GM12892 (cell line): ENCODE measurements around the gene GOLPH3L.
"Not testable (repeated sequence)": the region's sequence is repeated elsewhere in the genome, so short reads cannot be mapped to it uniquely, and the experiment has no call there.

Experiments
- DNase-seq: peaks from one replicate; pipeline ENCODE4 v3.0.0; 2011; ENCODE audit not compliant: insufficient read length
- FAIRE-seq: peaks from 2 replicates; lab custom pipeline; 2011; peaks lifted over from hg19 to GRCh38; lab: Jason Lieb, UNC
- POLR2A ChIP-seq: IDR thresholded peaks from 2 replicates; pipeline ENCODE4 v1.6.1; 2011; ENCODE audit warnings: low read depth, low read length, control low read depth
- POLR2AphosphoS5 ChIP-seq: IDR thresholded peaks from 2 replicates; pipeline ENCODE4 v1.6.1; 2011; ENCODE audit warnings: low read depth, low read length, control low read depth
- TAF1 ChIP-seq: IDR thresholded peaks from 2 replicates; pipeline ENCODE4 v1.6.1; 2011; ENCODE audit warnings: low read depth, mild to moderate bottlenecking, control low read depth, low read length, borderline replicate concordance

Gene GOLPH3L

DNA sequence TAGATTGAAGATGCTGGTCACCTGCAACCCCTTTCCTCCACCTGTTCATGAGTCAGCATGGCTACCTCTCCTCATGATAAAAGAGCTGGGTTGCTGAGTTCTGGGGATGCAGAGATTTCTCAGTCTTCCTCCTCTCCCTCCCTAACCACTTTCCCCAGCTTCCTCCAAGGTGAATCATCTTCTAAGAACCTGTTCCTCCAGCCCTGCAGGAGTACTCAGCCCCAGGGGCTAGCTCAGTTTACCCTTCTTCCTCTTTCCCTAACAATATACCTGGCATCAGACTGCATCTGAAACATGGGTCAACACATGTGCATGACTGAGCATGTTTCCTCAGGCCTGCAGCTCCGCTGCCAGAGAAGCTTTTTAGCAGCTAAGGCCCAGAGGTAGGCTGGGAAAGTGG, 72.8 kb downstream of the GOLPH3L start:
- 0 out of 2 replicates have a peak, but pooled peaks have one; percentile 23 for TF ChIP-seq POLR2AphosphoS5
- FAIRE-seq, DNase-seq: not testable (repeated sequence)

DNA sequence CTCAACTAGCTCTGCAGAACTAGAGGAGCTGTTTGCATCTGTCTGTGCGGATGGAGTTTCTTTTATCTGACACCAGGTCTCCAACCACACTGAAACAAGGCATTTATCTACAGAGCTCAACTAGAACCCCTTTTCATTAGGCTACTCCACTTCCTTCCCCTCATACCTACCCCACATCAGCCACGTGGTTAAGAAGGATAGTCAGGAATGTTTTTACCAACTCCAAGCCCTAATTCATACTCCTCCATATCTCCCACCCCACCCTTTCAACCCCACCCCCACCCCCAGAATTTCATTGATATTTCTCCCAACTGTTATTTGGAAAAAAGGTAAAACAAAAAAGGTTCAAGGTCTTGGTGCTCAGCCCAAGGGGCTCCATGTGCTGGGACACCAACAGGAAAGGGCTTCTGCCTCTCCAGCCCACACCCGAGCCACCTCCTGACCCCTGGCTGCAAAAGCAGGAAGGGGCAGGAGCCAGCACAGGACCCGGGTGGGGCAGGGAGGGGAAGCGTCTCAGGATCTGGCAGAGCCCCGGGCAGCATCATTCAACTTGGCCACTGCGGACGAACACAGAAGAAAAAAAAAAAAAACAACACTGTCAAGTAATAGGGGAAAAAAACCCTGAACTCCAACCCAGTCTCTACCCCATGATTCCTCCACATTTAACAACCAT, 74.5 kb downstream of the GOLPH3L start:
- DNase-seq (no peak), FAIRE-seq (no peak)
- TF ChIP-seq TAF1: no peak
- no peak for TF ChIP-seq POLR2A
- no peak for TF ChIP-seq POLR2AphosphoS5

DNA sequence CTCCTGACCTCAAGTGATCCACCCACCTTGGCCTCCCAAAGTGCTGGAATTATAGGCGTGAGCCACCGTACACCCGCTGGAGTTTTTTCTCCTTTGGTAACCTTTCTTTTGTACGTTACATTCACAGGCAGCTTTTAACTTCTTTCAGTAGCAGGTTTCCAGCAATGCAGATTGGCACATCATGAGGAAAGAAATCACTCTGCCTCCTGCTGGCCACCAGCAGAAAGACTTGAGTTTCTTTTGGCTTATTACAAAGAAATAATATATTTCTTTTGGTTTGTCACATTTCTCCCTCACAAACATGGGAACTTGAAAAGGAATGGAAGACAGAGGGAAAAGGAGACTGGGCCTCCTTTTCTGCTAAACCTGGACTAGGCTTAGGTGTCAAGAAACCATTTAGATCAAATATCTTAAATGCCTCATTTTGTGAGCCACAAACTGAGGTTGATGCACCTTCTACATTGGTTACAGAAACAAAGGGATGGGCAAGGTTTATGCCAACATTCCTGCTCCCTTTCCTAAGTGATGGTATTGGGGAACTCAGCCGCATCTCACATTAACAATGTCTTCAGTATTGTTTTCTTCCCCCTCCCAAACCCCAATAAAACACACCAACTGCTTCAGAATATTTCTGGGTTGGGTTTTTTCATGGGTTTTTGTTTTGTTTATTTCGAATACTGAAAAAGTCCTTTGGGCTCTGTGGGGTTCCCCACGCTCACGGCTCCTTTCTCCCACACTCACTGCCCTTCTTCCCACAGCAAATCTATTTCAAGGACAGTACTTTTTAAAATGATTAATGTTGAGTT, 75.3 kb downstream of the GOLPH3L start:
- TF ChIP-seq POLR2AphosphoS5 (no peak), TAF1 (no peak), POLR2A (no peak)
- DNase-seq: peak; percentile 36
- peak; percentile 51 for FAIRE-seq

DNA sequence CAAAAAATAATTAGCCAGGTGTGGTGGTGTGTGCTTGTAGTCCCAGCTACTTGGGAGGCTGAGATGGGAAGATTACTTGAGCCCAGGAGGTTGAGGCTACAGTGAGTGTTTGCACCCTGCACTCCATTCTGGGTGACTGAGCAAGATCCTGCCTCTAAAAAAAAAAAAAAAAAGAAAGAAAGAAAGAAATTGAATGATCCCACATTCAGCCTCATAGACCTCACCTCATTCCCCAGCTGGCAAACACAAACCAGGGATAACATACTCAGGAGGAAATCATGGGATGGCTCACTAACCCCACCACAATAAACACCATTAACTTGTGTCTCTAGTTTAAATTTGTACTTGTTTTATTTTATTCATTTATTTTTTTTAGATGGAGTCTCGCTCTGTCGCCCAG, 76.0 kb downstream of the GOLPH3L start:
- FAIRE-seq (no peak), DNase-seq (no peak)
- TF ChIP-seq POLR2A (no peak), POLR2AphosphoS5 (no peak), TAF1 (no peak)

DNA sequence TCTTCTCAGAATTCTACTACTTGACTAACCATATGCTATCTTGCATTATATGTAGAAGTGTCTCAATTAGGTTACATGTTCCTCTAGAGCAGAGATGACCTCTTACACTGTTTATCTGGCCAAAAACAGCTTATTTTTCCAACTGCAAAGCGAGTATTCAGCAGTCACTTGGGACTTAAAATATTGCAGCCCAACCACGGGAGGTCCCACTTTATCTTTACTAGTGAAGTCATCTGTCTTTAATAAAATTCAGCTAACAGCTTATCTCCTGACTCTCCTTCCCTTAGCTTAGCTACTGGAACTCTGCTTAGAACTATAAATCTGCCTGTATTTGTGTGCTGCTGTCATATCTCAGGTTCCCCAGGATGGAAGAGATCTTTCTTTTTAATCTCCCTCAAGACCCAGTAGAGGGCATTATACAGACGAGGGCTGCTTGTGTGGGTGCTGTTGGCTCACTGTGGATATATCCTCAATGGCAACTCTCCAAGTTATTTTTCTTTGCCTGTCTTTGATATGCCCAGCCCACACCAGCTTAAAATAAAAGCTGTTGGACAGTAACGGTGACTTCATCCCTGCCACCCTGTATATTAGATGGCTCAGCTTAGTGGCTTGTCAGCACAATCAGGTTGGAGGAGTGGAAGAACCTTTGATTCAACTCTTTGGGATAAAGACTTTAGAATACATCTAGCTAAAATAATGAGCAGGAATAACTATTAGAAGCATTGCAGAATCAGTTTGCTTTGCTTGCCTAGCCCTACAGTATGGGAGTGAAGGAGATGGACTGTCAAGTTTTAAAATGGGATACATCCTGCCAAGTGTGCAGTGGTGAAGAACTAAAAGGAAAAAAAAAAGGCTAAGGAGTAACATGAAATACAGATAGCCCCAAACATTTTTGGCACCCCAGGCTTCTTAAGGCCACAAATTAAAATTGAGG, 77.1 kb downstream of the GOLPH3L start:
- TF ChIP-seq TAF1: no peak
- TF ChIP-seq POLR2AphosphoS5: 0 out of 2 replicates have a peak, but pooled peaks have one; percentile 47
- TF ChIP-seq POLR2A: peak; percentile 61
- no peak for DNase-seq
- FAIRE-seq: no peak

DNA sequence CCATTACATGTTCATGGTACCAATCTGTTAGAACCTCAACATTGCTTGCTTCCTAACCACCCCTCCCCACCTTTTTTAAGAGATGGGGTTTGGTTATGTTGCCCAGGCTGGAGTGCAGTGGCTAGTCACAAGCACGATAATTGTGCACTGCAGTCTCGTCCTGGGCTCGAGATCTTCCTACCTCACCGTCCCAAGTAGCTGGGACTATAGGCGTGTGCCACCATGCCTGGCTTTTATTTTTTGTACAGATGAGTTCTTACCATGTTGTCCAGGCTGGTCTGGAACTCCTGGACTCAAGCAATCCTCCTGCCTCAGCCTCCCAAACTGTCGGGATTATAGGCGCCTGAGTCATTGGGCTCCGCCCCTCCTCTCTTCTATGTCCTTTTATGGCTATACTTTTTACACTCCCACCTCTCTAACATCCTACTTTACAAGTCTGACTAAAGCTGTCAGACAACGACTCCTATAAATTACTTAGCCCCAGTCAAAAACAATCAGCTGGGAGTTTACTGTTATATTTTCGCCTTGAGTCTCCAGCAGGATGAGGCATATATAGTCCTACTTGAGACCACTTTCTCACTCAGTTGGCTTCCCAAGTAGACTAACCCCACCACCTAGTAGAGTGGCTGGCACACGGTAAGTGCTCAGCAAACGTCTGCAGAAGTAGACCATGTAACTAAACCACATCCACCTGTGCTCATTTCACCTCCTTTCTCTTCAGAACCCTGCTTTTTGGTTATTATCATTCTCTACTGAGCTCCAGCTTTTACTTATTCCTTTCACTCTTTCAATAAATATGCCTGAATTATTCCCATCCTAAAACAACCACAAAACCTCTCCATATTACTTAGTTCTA, 81.4 kb downstream of the GOLPH3L start:
- DNase-seq: no peak
- FAIRE-seq: no peak
- TF ChIP-seq TAF1 (no peak), POLR2AphosphoS5 (no peak), POLR2A (no peak)

DNA sequence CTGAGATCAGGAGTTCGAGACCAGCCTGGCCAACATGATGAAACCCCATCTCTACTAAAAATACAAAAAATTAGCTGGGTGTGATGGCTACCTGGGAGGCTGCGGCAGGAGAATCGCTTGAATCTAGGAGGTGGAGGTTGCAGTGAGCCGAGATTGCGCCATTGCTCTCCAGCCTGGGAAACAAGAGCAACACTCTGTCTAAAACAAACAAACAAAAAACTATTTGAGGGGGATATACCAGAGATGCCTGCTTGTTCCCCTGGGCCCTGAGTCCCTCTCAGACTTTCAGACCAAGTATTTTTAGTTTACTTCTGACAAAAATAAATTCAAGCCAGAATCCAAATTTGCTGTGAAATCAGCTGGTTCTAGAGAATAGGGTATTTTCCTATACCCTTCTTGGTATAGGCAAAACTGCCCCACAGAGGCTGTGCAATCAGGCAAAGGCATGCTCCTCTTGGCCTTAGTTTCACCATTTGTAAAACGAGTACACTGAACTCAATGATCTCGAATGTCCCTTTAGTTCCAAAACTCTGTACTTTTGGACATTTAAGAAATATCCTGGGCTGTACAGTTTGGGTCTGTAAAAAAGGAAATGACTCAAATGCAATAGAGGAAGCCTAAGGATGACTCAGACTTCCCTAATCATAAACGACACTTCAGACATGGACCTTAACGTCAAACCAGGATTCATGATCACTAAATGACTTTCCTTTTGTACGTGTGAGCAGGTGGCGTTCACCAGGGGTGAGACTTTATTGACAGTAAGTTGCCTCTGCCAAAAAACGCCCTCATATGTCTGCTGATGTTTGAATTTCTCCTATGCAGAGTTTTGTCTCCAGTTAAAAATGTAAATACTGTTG, 83.7 kb downstream of the GOLPH3L start:
- DNase-seq: no peak

DNA sequence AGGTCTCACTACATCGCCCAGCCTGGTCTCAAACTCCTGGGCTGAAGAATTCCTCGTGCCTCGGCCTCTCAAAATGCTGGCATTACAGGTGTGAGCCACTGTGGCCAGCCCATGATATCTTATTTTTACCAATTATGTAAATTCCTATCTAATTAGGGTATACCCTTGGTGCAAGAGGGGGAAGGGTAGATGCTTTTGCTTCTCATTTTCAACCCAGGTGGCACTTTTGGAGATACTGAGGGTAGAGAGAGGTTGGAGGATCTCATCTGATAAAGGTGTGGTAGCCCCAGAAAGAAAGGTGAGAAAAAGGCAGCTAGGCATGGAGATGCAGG, 85.0 kb downstream of the GOLPH3L start:
- no peak for TF ChIP-seq POLR2A
- no peak for TF ChIP-seq POLR2AphosphoS5
- TF ChIP-seq TAF1: no peak

More for the DNA sequence above, 83.7 kb downstream of the GOLPH3L start:
- peak; percentile 88 for FAIRE-seq
- TF ChIP-seq TAF1: no peak
- TF ChIP-seq POLR2AphosphoS5: no peak; the same call in 1 of the 2 replicates
- TF ChIP-seq POLR2A: no peak

DNA sequence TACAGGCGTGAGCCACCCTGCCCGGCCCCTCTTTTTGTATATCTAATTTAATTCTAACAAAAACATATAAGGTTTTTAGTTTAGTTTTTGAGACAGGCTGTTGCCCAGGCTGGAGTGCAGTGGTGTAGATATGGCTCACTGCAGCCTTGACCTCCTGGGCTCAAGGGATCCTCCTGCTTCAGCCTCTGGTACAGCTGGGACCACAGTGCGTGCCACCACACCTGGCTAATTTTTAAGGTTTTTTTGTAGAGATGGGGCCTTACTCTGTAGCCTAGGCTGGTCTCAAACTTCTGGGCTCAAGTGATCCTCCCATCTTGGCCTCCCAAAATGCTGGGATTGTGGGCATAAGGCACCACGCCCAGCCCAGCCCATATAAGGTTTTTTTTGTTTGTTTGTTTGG, 86.4 kb downstream of the GOLPH3L start:
- DNase-seq (no peak), FAIRE-seq (no peak)
- TF ChIP-seq POLR2A (no peak), TAF1 (no peak), POLR2AphosphoS5 (no peak)

More for the DNA sequence above, 85.0 kb downstream of the GOLPH3L start:
- no peak for FAIRE-seq
- no peak for DNase-seq

DNA sequence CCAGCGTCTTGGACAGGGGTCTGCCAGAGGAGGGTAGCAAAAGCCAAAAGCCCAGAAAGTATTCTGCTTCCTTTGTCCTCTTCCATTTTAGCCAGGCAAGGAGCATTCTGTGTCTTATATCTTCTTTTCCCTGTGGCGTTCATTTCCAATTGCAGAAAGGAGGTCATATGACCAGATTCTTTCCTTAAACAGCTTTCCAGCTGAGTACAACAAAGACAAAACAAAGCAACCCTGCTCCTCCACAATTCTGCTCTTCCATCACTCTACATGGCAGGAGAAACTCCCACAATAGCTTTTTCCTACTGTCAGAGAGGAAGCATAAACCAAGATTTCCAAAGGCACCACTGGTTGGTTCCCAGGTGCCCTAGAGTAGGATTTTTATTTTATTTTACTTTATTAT, 87.2 kb downstream of the GOLPH3L start:
- TF ChIP-seq POLR2A (no peak), TAF1 (no peak), POLR2AphosphoS5 (no peak)
- DNase-seq (no peak), FAIRE-seq (no peak)
